HepG2 (cell line): ENCODE results near the gene PRCP. TPM values are rescaled to one million over a fixed set of nuclear protein-coding genes. Genes with fewer than 3 reads are reported as not detected.

Experiments
- AFF4 ChIP-seq: sonication (generic); formaldehyde crosslinking; IDR thresholded peaks from 2 replicates; pipeline ENCODE4 v1.4.0; 2020; ENCODE audit warnings: missing genetic modification reagents
- ARNTL ChIP-seq: sonication (generic); formaldehyde crosslinking; IDR thresholded peaks from 2 replicates; pipeline ENCODE4 v1.4.0; 2020; ENCODE audit warnings: mild to moderate bottlenecking, missing genetic modification reagents
- GMEB1 ChIP-seq: sonication (generic); formaldehyde crosslinking; IDR thresholded peaks from 2 replicates; pipeline ENCODE4 v1.5.1; 2020; ENCODE audit warnings: missing genetic modification reagents, mild to moderate bottlenecking, borderline replicate concordance
- HHEX ChIP-seq: IDR thresholded peaks from 2 replicates; pipeline ENCODE4 v1.6.1; 2016; ENCODE audit warnings: control low read depth
- HMGXB3 ChIP-seq: sonication (generic); formaldehyde crosslinking; IDR thresholded peaks from 2 replicates; pipeline ENCODE4 v1.4.0; 2020; ENCODE audit warnings: missing genetic modification reagents, borderline replicate concordance
- HOXA3 ChIP-seq: sonication (generic); formaldehyde crosslinking; IDR thresholded peaks from 2 replicates; pipeline ENCODE4 v1.5.0; 2020; ENCODE audit warnings: missing genetic modification reagents
- LCORL ChIP-seq, 2 experiments: fragments of 450-650 bp in 1 of 2; sonication (generic) in 1 of 2; formaldehyde crosslinking in 1 of 2; IDR thresholded peaks; 2 replicates each; pipeline versions ENCODE4 v1.5.0 to v1.6.1; 2017 to 2020; ENCODE audit warnings: antibody characterized with exemption in 1 of 2, missing genetic modification reagents in 1 of 2
- MIER3 ChIP-seq: IDR thresholded peaks from 2 replicates; pipeline ENCODE4 v1.6.1; 2016; ENCODE audit warnings: missing compliant biosample characterization, borderline replicate concordance
- NFE2L1 ChIP-seq: sonication (generic); formaldehyde crosslinking; IDR thresholded peaks from 2 replicates; pipeline ENCODE4 v1.4.0; 2020; ENCODE audit warnings: missing genetic modification reagents, mild to moderate bottlenecking, borderline replicate concordance
- PCBP1 ChIP-seq: fragments of 200-400 bp; formaldehyde crosslinking; IDR thresholded peaks from 2 replicates; pipeline ENCODE4 v1.6.1; 2017; ENCODE audit warnings: mild to moderate bottlenecking, low read depth, low read length, borderline replicate concordance
- SAP130 ChIP-seq: IDR thresholded peaks from 2 replicates; pipeline ENCODE4 v1.6.1; 2016; ENCODE audit warnings: low read depth
- SNRNP70 ChIP-seq: fragments of 200-400 bp; formaldehyde crosslinking; IDR thresholded peaks from 2 replicates; pipeline ENCODE4 v1.6.1; 2017; ENCODE audit warnings: mild to moderate bottlenecking, low read depth, low read length, moderate library complexity
- SP5 ChIP-seq: IDR thresholded peaks from 2 replicates; pipeline ENCODE4 v1.6.1; 2016; ENCODE audit warnings: low read depth, borderline replicate concordance
- ZFX ChIP-seq: sonication (generic); formaldehyde crosslinking; IDR thresholded peaks from 2 replicates; pipeline ENCODE4 v1.4.0; 2020; ENCODE audit warnings: mild to moderate bottlenecking, low read depth, missing genetic modification reagents, moderate library complexity
- ZNF101 ChIP-seq: sonication (generic); formaldehyde crosslinking; IDR thresholded peaks from 2 replicates; pipeline ENCODE4 v1.4.0; 2020; ENCODE audit warnings: mild to moderate bottlenecking, low read depth, missing genetic modification reagents, borderline replicate concordance
- ZNF180 ChIP-seq: sonication (generic); formaldehyde crosslinking; IDR thresholded peaks from 2 replicates; pipeline ENCODE4 v1.4.0; 2020; ENCODE audit warnings: low read depth, missing genetic modification reagents, borderline replicate concordance
- ZNF383 ChIP-seq: sonication (generic); formaldehyde crosslinking; IDR thresholded peaks from 2 replicates; pipeline ENCODE4 v1.4.0; 2020; ENCODE audit warnings: missing genetic modification reagents, mild to moderate bottlenecking, borderline replicate concordance
- ZNF550 ChIP-seq: sonication (generic); formaldehyde crosslinking; IDR thresholded peaks from 2 replicates; pipeline ENCODE4 v1.4.0; 2020; ENCODE audit warnings: mild to moderate bottlenecking, missing genetic modification reagents, borderline replicate concordance
- ZNF720 ChIP-seq: sonication (generic); formaldehyde crosslinking; IDR thresholded peaks from 2 replicates; pipeline ENCODE4 v1.4.0; 2020; ENCODE audit warnings: missing genetic modification reagents
- ZNF839 ChIP-seq: sonication (generic); formaldehyde crosslinking; IDR thresholded peaks from 2 replicates; pipeline ENCODE4 v1.4.0; 2020; ENCODE audit warnings: missing genetic modification reagents, mild to moderate bottlenecking, borderline replicate concordance
- ZNF878 ChIP-seq: sonication (generic); formaldehyde crosslinking; IDR thresholded peaks from 2 replicates; pipeline ENCODE4 v1.8.1; 2023; ENCODE audit warnings: mild to moderate bottlenecking, missing genetic modification reagents, moderate library complexity
- polyA plus RNA-seq, 8 experiments: library from polyadenylated mRNA; depleted of rRNA in 3 of 8; stranded (reverse) in 7 of 8; unstranded in 1 of 8; fragments of >200 nt; fragmentation: Illumina TruSeq in 4 of 8; extraction: Trizol in 4 of 8; gene quantifications; 2 replicates each; pipeline versions ENCODE4 v1.2.1 to v1.2.3, GENCODE V29; 2011 to 2016; ENCODE audit warnings: low read depth in 4 of 8, missing spikeins in 1 of 8, mixed read lengths in 1 of 8; ENCODE audit not compliant: insufficient read depth in 1 of 8
- total RNA-seq, 5 experiments: library from RNA; depleted of rRNA; stranded (reverse); fragments of >200 nt; fragmentation: Illumina TruSeq; extraction: Trizol; gene quantifications; 2 replicates each; pipeline ENCODE4 v1.2.3, GENCODE V29; 2016; ENCODE audit warnings: low read depth in 1 of 5

The PRCP gene
- total and polyA plus RNA-seq, 2 of the 13 experiments (the other 11 are each of a cell fraction or from before 2014, with no cell fraction given), result 84.2 to 105 TPM

- TF ChIP-seq HMGXB3 (CRISPR knock-in tag) (no peak), AFF4 (CRISPR knock-in tag) (no peak), SAP130 (CRISPR knock-in tag) (no peak; the same call in 1 of the 2 replicates), LCORL (IDR thresholded peaks at IDR 0.05) (no peak), LCORL (CRISPR knock-in tag; IDR thresholded peaks at IDR 0.05) (no peak), HOXA3 (no peak; the same call in 1 of the 2 replicates), GMEB1 (no peak), ZNF839 (CRISPR knock-in tag) (no peak), PCBP1 (no peak), ZNF878 (0 out of 2 replicates have a peak, but pooled peaks have one; percentile 30), ZNF720 (CRISPR knock-in tag) (no peak), HHEX (CRISPR knock-in tag) (no peak), SP5 (CRISPR knock-in tag) (no peak), ZNF383 (CRISPR knock-in tag) (no peak), ZFX (CRISPR knock-in tag) (no peak), SNRNP70 (no peak), ZNF180 (CRISPR knock-in tag) (no peak), MIER3 (CRISPR knock-in tag) (peak; percentile 58; the same call in 1 of the 2 replicates), ZNF550 (no peak), ZNF101 (CRISPR knock-in tag) (no peak), NFE2L1 (CRISPR knock-in tag) (no peak), ARNTL (CRISPR knock-in tag) (no peak)
Observed at GRCh38 chr11:82818409-82819043, 81.7 kb downstream of the PRCP start (continued).
